ENCODE data around the gene ITGB5. TPM values are rescaled to one million over a fixed set of nuclear protein-coding genes. Genes with fewer than 3 reads are reported as not detected.

ITGB5 gene
- total and polyA plus RNA-seq, 4 donors, result 101 to 369 (median 292) TPM

GRCh38 chr3:124848300-124848699 is 38.9 kb downstream of the ITGB5 start:
- peak overlapping the region in 1 of 2 donors; percentile 44 for H3K27ac ChIP-seq (ENCODE audit: low read depth in 1 of 2, low read length in 2 of 2)
- peaks cover 4 to 13% of the 10 kb centered on the region in 2 donors for H3K4me1 ChIP-seq (ENCODE audit: control insufficient read depth in 1 of 2, insufficient read depth in 2 of 2, low read length in 2 of 2)
- 95% methylated on average over 9 of the region's 9 CpGs for whole genome bisulfite sequencing, 2 donors

DNA sequence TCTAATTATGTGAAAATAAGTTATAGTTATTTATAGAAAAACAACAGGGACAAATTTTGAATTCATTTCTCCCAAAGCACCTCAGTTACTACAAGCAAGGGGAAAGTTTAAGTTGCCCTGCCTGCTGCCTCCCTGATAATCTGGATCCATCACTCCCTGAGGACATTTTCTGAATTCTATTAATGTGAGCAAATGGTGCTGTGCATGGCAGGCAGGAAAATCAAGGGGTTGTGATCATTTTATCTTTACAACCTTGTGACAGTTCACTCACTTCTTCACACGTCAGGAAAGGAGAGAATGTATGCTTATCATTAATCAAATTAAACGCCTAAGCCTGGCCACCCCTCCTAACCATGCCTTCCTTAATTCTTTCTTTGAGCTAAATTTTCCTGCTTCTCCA is 39.3 kb downstream of the ITGB5 start:
- intact Hi-C loops (cut with DNase I), result loop anchor here (5.0 kb wide), 2 partner anchors 34 to 39 kb away; partner anchors contain the start of gene ITGB5 (in 1 of the 2)
- H3K27ac ChIP-seq (ENCODE audit: low read depth in 1 of 2, low read length in 2 of 2), result peak overlapping the region in 1 of 2 donors; percentile 44
- 65 to 73% methylated on average over 2 of the region's 2 CpGs for WGBS, 2 donors
- H3K4me3 ChIP-seq (ENCODE audit: low read length in 2 of 2), result no peak overlapping the region
- ATAC-seq (ENCODE audit: low FRiP score) (no peak), DNase-seq (no peak)
- no peaks in the 10 kb centered on the region for H3K27me3 ChIP-seq (ENCODE audit: control insufficient read depth in 1 of 2, insufficient read depth in 2 of 2, low read length in 1 of 2)
- peaks cover 4 to 13% of the 10 kb centered on the region in 2 donors for H3K4me1 ChIP-seq (ENCODE audit: control insufficient read depth in 1 of 2, insufficient read depth in 2 of 2, low read length in 2 of 2)
- H3K9me3 ChIP-seq (ENCODE audit: control insufficient read depth, low read length), result no peaks in the 10 kb centered on the region
- peaks cover 2 to 3% of the 10 kb centered on the region in 2 donors for H3K36me3 ChIP-seq (ENCODE audit: control insufficient read depth in 1 of 2, insufficient read depth in 2 of 2, low read length in 1 of 2)

More at GRCh38 chr3:124848300-124848699, 38.9 kb downstream of the ITGB5 start:
- intact Hi-C loops (cut with DNase I), result loop anchor here (5.0 kb wide), 2 partner anchors 34 to 39 kb away; partner anchors contain the start of gene ITGB5 (in 1 of the 2)
- no peaks in the 10 kb centered on the region for H3K27me3 ChIP-seq (ENCODE audit: control insufficient read depth in 1 of 2, insufficient read depth in 2 of 2, low read length in 1 of 2)
- H3K36me3 ChIP-seq (ENCODE audit: control insufficient read depth in 1 of 2, insufficient read depth in 2 of 2, low read length in 1 of 2), result peaks cover 2 to 3% of the 10 kb centered on the region in 2 donors
- DNase-seq, result no peak
- no peaks in the 10 kb centered on the region for H3K9me3 ChIP-seq (ENCODE audit: control insufficient read depth, low read length)
- no peak overlapping the region for H3K4me3 ChIP-seq (ENCODE audit: low read length in 2 of 2)
- no peak for ATAC-seq (ENCODE audit: low FRiP score)

DNA sequence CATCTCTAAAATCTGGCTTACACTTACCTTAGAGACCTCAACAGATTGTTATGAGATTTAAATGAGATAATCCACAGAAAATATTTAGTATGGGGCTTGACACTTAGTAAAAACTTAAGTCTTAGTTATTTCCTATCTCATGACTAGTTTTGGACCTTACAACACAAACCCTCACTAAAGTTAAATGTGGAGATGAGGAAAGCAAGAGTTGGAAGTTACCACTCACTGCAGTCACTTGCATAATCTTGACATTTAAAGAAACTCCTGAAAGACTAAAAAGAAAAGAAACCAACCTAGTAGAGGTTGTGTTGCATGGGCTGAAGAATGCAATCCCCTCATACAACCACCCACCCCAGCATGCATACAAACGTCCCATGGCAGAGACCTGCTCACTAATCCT is 40.1 kb downstream of the ITGB5 start:
- Histone ChIP-seq H3K27ac (ENCODE audit: low read depth in 1 of 2, low read length in 2 of 2) (peak overlapping the region; percentile 39 to 60), H3K27me3 (ENCODE audit: control insufficient read depth in 1 of 2, insufficient read depth in 2 of 2, low read length in 1 of 2) (no peaks in the 10 kb centered on the region), H3K4me1 (ENCODE audit: control insufficient read depth in 1 of 2, insufficient read depth in 2 of 2, low read length in 2 of 2) (peaks cover 3 to 13% of the 10 kb centered on the region in 2 donors), H3K9me3 (ENCODE audit: control insufficient read depth, low read length) (no peaks in the 10 kb centered on the region), H3K36me3 (ENCODE audit: control insufficient read depth in 1 of 2, insufficient read depth in 2 of 2, low read length in 1 of 2) (peaks cover 2 to 3% of the 10 kb centered on the region in 2 donors), H3K4me3 (ENCODE audit: low read length in 2 of 2) (no peak overlapping the region)
- WGBS, 2 donors, result 45 to 66% methylated on average over 1 of the region's 1 CpG
- DNase-seq, result no peak
- ATAC-seq (ENCODE audit: low FRiP score), result no peak
- intact Hi-C loops (cut with DNase I), result loop anchor here (5.0 kb wide), 2 partner anchors 35 to 40 kb away; partner anchors contain the start of gene ITGB5 (in 1 of the 2)

GRCh38 chr3:124846189-124846588 is 41.0 kb downstream of the ITGB5 start:
- Histone ChIP-seq H3K27ac (ENCODE audit: low read depth in 1 of 2, low read length in 2 of 2) (peak overlapping the region; percentile 31 to 90), H3K4me1 (ENCODE audit: control insufficient read depth in 1 of 2, insufficient read depth in 2 of 2, low read length in 2 of 2) (peaks cover 2 to 13% of the 10 kb centered on the region in 2 donors), H3K4me3 (ENCODE audit: low read length in 2 of 2) (no peak overlapping the region), H3K9me3 (ENCODE audit: control insufficient read depth, low read length) (no peaks in the 10 kb centered on the region), H3K36me3 (ENCODE audit: control insufficient read depth in 1 of 2, insufficient read depth in 2 of 2, low read length in 1 of 2) (peaks cover 3% of the 10 kb centered on the region in 2 donors), H3K27me3 (ENCODE audit: control insufficient read depth in 1 of 2, insufficient read depth in 2 of 2, low read length in 1 of 2) (no peaks in the 10 kb centered on the region)
- ATAC-seq (ENCODE audit: low FRiP score) (peak; percentile 56), DNase-seq (peak in 1 of 2 donors; percentile 73)
- intact Hi-C loops (cut with DNase I), result loop anchor here (5.0 kb wide), 2 partner anchors 36 to 41 kb away; partner anchors contain the start of gene ITGB5 (in 1 of the 2)
- WGBS, 2 donors, result 7 to 10% methylated on average over 2 of the region's 2 CpGs

- DNase-seq (peak in 1 of 2 donors; percentile 76), ATAC-seq (ENCODE audit: low FRiP score) (peak; percentile 82)
- Histone ChIP-seq H3K27me3 (ENCODE audit: control insufficient read depth in 1 of 2, insufficient read depth in 2 of 2, low read length in 1 of 2) (no peaks in the 10 kb centered on the region), H3K36me3 (ENCODE audit: control insufficient read depth in 1 of 2, insufficient read depth in 2 of 2, low read length in 1 of 2) (peaks cover 3% of the 10 kb centered on the region in 2 donors), H3K9me3 (ENCODE audit: control insufficient read depth, low read length) (no peaks in the 10 kb centered on the region), H3K27ac (ENCODE audit: low read depth in 1 of 2, low read length in 2 of 2) (peak overlapping the region; percentile 31 to 90), H3K4me1 (ENCODE audit: control insufficient read depth in 1 of 2, insufficient read depth in 2 of 2, low read length in 2 of 2) (peaks cover 2 to 13% of the 10 kb centered on the region in 2 donors), H3K4me3 (ENCODE audit: low read length in 2 of 2) (no peak overlapping the region)
- WGBS, 2 donors, result 14 to 15% methylated on average over 5 of the region's 5 CpGs
- intact Hi-C loops (cut with DNase I), result loop anchor here (5.0 kb wide), 2 partner anchors 37 to 42 kb away; partner anchors contain the start of gene ITGB5 (in 1 of the 2)
Observed at GRCh38 chr3:124845406-124845805, 41.8 kb downstream of the ITGB5 start.

DNA sequence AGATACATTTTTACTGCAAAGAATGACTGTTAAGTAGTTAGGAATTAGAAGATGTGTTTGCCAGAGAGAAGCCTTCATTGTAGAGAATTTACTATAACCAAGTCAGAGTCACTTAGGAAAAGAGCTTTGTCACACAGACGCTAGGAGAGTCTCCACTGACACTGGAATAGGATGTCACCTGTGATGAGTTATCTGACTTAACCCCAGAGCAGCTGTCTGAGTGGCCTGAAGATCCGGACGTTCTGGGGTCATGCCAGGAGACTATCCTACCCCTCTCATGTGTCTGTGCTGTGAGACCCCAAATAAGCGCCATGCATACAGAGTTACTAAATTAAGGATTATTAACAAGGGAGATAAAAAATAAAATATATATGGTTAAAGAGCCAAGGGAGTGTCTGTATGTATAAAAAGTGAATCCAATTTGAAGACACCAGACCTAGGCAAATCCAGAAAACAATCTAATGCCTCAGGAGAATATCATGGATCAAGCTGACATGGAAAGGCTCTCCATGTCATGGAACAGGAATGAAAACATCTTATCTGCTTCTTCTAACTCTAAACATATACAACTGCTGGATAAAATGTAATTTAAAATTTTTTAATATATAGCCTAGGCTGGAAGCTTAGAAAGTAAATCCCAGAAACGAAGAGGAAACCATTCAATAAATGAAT is 43.5 kb downstream of the ITGB5 start:
- WGBS, 2 donors, result 86 to 91% methylated on average over 5 of the region's 5 CpGs
- Histone ChIP-seq H3K9me3 (ENCODE audit: control insufficient read depth, low read length) (no peaks in the 10 kb centered on the region), H3K27ac (ENCODE audit: low read depth in 1 of 2, low read length in 2 of 2) (peak overlapping the region in 1 of 2 donors; percentile 21), H3K4me1 (ENCODE audit: control insufficient read depth in 1 of 2, insufficient read depth in 2 of 2, low read length in 2 of 2) (peaks cover 3 to 6% of the 10 kb centered on the region in 2 donors), H3K36me3 (ENCODE audit: control insufficient read depth in 1 of 2, insufficient read depth in 2 of 2, low read length in 1 of 2) (peaks cover 3% of the 10 kb centered on the region in 2 donors), H3K4me3 (ENCODE audit: low read length in 2 of 2) (no peak overlapping the region), H3K27me3 (ENCODE audit: control insufficient read depth in 1 of 2, insufficient read depth in 2 of 2, low read length in 1 of 2) (no peaks in the 10 kb centered on the region)
- DNase-seq (no peak), ATAC-seq (ENCODE audit: low FRiP score) (no peak)
- intact Hi-C loops (cut with DNase I), result loop anchor here in 1 of 2 donors (5.0 kb wide), 1 partner anchor 71 kb away; no protein-coding TSS in a partner anchor

GRCh38 chr3:124843047-124843446 is 44.1 kb downstream of the ITGB5 start:
- Histone ChIP-seq H3K27ac (ENCODE audit: low read depth in 1 of 2, low read length in 2 of 2) (peak overlapping the region in 1 of 2 donors; percentile 21), H3K27me3 (ENCODE audit: control insufficient read depth in 1 of 2, insufficient read depth in 2 of 2, low read length in 1 of 2) (no peaks in the 10 kb centered on the region), H3K9me3 (ENCODE audit: control insufficient read depth, low read length) (no peaks in the 10 kb centered on the region), H3K36me3 (ENCODE audit: control insufficient read depth in 1 of 2, insufficient read depth in 2 of 2, low read length in 1 of 2) (peaks cover 2 to 3% of the 10 kb centered on the region in 2 donors), H3K4me1 (ENCODE audit: control insufficient read depth in 1 of 2, insufficient read depth in 2 of 2, low read length in 2 of 2) (peaks cover 3 to 6% of the 10 kb centered on the region in 2 donors), H3K4me3 (ENCODE audit: low read length in 2 of 2) (no peak overlapping the region)
- intact Hi-C loops (cut with DNase I), result loop anchor here in 1 of 2 donors (5.0 kb wide), 1 partner anchor 71 kb away; no protein-coding TSS in a partner anchor
- 86 to 88% methylated on average over 4 of the region's 4 CpGs for WGBS, 2 donors
- DNase-seq (no peak), ATAC-seq (ENCODE audit: low FRiP score) (no peak)

GRCh38 chr3:124841517-124841916 is 45.6 kb downstream of the ITGB5 start:
- Histone ChIP-seq H3K27me3 (ENCODE audit: control insufficient read depth in 1 of 2, insufficient read depth in 2 of 2, low read length in 1 of 2) (no peaks in the 10 kb centered on the region), H3K27ac (ENCODE audit: low read depth in 1 of 2, low read length in 2 of 2) (no peak overlapping the region), H3K4me3 (ENCODE audit: low read length in 2 of 2) (no peak overlapping the region), H3K9me3 (ENCODE audit: control insufficient read depth, low read length) (no peaks in the 10 kb centered on the region), H3K36me3 (ENCODE audit: control insufficient read depth in 1 of 2, insufficient read depth in 2 of 2, low read length in 1 of 2) (peaks cover 0 to 2% of the 10 kb centered on the region in 2 donors), H3K4me1 (ENCODE audit: control insufficient read depth in 1 of 2, insufficient read depth in 2 of 2, low read length in 2 of 2) (peaks cover 3 to 6% of the 10 kb centered on the region in 2 donors)
- intact Hi-C loops (cut with DNase I), result loop anchor here in 1 of 2 donors (5.0 kb wide), 1 partner anchor 69 kb away; no protein-coding TSS in a partner anchor
- DNase-seq (no peak), ATAC-seq (ENCODE audit: low FRiP score) (no peak)
- 86 to 87% methylated on average over 2 of the region's 2 CpGs for WGBS, 2 donors
